Immature natural killer cell (primary cell): Measurements from ENCODE around the gene DOCK2. TPM values are rescaled to one million over a fixed set of nuclear protein-coding genes. Genes with fewer than 3 reads are reported as not detected.
A peak's percentile ranks its signal among the peaks of the same experiment; 100 is the strongest.

Source experiments
- DNase-seq, 3 donors: peaks; one replicate each; pipeline ENCODE4 v3.0.0; 2022; ENCODE audit warnings: mixed read lengths in 1 of 3
- H3K27ac Mint-ChIP-seq, 6 donors: one replicate each; pipeline ENCODE4 v1.8.0; 2020; ENCODE audit warnings: mixed read lengths in 6 of 6, mild to moderate bottlenecking in 5 of 6, inconsistent platforms in 4 of 6, moderate library complexity in 3 of 6
- H3K27me3 Mint-ChIP-seq, 3 donors: one replicate each; pipeline ENCODE4 v1.8.0; 2020 to 2021; ENCODE audit warnings: low read depth in 3 of 3, mild to moderate bottlenecking in 3 of 3, mixed read lengths in 3 of 3, moderate library complexity in 3 of 3, inconsistent platforms in 1 of 3
- H3K36me3 Mint-ChIP-seq, 3 donors: one replicate each; pipeline ENCODE4 v1.8.0; 2020; ENCODE audit warnings: mixed read lengths in 3 of 3, inconsistent platforms in 2 of 3, mild to moderate bottlenecking in 2 of 3
- H3K4me1 Mint-ChIP-seq, 2 donors: one replicate each; pipeline ENCODE4 v1.8.0; 2020; ENCODE audit warnings: inconsistent platforms in 2 of 2, mild to moderate bottlenecking in 2 of 2, mixed read lengths in 2 of 2, moderate library complexity in 1 of 2
- H3K4me3 Mint-ChIP-seq, 5 donors: one replicate each; pipeline ENCODE4 v1.8.0; 2020; ENCODE audit warnings: mild to moderate bottlenecking in 5 of 5, mixed read lengths in 5 of 5, inconsistent platforms in 3 of 5, moderate library complexity in 3 of 5
- H3K9me3 Mint-ChIP-seq, 6 donors: one replicate each; pipeline ENCODE4 v1.8.0; 2020; ENCODE audit warnings: mild to moderate bottlenecking in 6 of 6, mixed read lengths in 6 of 6, inconsistent platforms in 4 of 6, moderate library complexity in 3 of 6
- polyA plus RNA-seq, 3 donors: library from polyadenylated mRNA; unstranded; fragments of 300-500 nt; fragmentation: Illumina TruSeq; gene quantifications; one replicate each; pipeline ENCODE4 v1.2.3, GENCODE V29; 2021

Gene DOCK2
- polyA plus RNA-seq, 3 donors from 2014 or later, result 42.4 to 121 (median 48.9) TPM

GRCh38 chr5:169781420-169782345 is 144.6 kb downstream of the DOCK2 start:
- H3K36me3 Mint-ChIP-seq, result peaks cover 1 to 15% (median 10%) of the 10 kb centered on the region in 3 donors
- peaks cover 0 to 3% (median 0%) of the 10 kb centered on the region in 3 donors for H3K27me3 Mint-ChIP-seq
- H3K9me3 Mint-ChIP-seq, result no peaks in the 10 kb centered on the region
- no peak for DNase-seq
- peaks cover 3 to 18% of the 10 kb centered on the region in 2 donors for H3K4me1 Mint-ChIP-seq
- H3K4me3 Mint-ChIP-seq, result no peak overlapping the region
- peak overlapping the region in 2 of 6 donors; percentile 21 to 35 for H3K27ac Mint-ChIP-seq

- H3K36me3 Mint-ChIP-seq, result peaks cover 12 to 31% (median 14%) of the 10 kb centered on the region in 3 donors
- peaks cover 3 to 17% of the 10 kb centered on the region in 2 donors for H3K4me1 Mint-ChIP-seq
- H3K27ac Mint-ChIP-seq, result no peak overlapping the region
- no peaks in the 10 kb centered on the region for H3K9me3 Mint-ChIP-seq
- H3K27me3 Mint-ChIP-seq, result no peaks in the 10 kb centered on the region
- no peak for DNase-seq
- H3K4me3 Mint-ChIP-seq, result no peak overlapping the region
Measured at GRCh38 chr5:169785771-169786618, 148.9 kb downstream of the DOCK2 start.

GRCh38 chr5:169788168-169788567 is 151.1 kb downstream of the DOCK2 start:
- no peaks in the 10 kb centered on the region for H3K27me3 Mint-ChIP-seq
- peaks cover 13 to 32% (median 15%) of the 10 kb centered on the region in 3 donors for H3K36me3 Mint-ChIP-seq
- DNase-seq, result no peak
- H3K4me1 Mint-ChIP-seq, result peaks cover 5 to 17% of the 10 kb centered on the region in 2 donors
- H3K27ac Mint-ChIP-seq, result peak overlapping the region in 2 of 6 donors; percentile 16 to 36
- no peaks in the 10 kb centered on the region for H3K9me3 Mint-ChIP-seq
- H3K4me3 Mint-ChIP-seq, result no peak overlapping the region

- Mint-ChIP-seq H3K27ac (no peak overlapping the region), H3K9me3 (no peaks in the 10 kb centered on the region), H3K4me1 (peaks cover 3 to 17% of the 10 kb centered on the region in 2 donors), H3K4me3 (no peak overlapping the region), H3K36me3 (peaks cover 12 to 37% (median 23%) of the 10 kb centered on the region in 3 donors), H3K27me3 (peaks cover 0 to 2% (median 2%) of the 10 kb centered on the region in 3 donors)
- DNase-seq, result no peak
Measured at GRCh38 chr5:169789417-169789940, 152.4 kb downstream of the DOCK2 start.

- no peaks in the 10 kb centered on the region for H3K9me3 Mint-ChIP-seq
- no peak for DNase-seq
- no peak overlapping the region for H3K27ac Mint-ChIP-seq
- H3K27me3 Mint-ChIP-seq, result peaks cover 0 to 2% (median 2%) of the 10 kb centered on the region in 3 donors
- H3K4me3 Mint-ChIP-seq, result no peak overlapping the region
- H3K4me1 Mint-ChIP-seq, result peaks cover 9 to 25% of the 10 kb centered on the region in 2 donors
- peaks cover 12 to 41% (median 23%) of the 10 kb centered on the region in 3 donors for H3K36me3 Mint-ChIP-seq
Measured at GRCh38 chr5:169791251-169791650, 154.2 kb downstream of the DOCK2 start.

- no peak overlapping the region for H3K4me3 Mint-ChIP-seq
- peak overlapping the region in 2 of 6 donors; percentile 9 to 55 for H3K27ac Mint-ChIP-seq
- no peaks in the 10 kb centered on the region for H3K9me3 Mint-ChIP-seq
- H3K4me1 Mint-ChIP-seq, result peaks cover 8 to 19% of the 10 kb centered on the region in 2 donors
- peaks cover 0 to 7% (median 2%) of the 10 kb centered on the region in 3 donors for H3K27me3 Mint-ChIP-seq
- DNase-seq, result no peak
- H3K36me3 Mint-ChIP-seq, result peaks cover 15 to 30% (median 18%) of the 10 kb centered on the region in 3 donors
Measured at GRCh38 chr5:169795338-169795737, 158.3 kb downstream of the DOCK2 start.

GRCh38 chr5:169796731-169797130 is 159.7 kb downstream of the DOCK2 start:
- Mint-ChIP-seq H3K4me3 (no peak overlapping the region), H3K4me1 (peaks cover 11 to 28% of the 10 kb centered on the region in 2 donors), H3K9me3 (no peaks in the 10 kb centered on the region), H3K27ac (peak overlapping the region in 4 of 6 donors; percentile 4 to 63 (median 32)), H3K27me3 (peaks cover 0 to 7% (median 2%) of the 10 kb centered on the region in 3 donors), H3K36me3 (peaks cover 15 to 35% (median 21%) of the 10 kb centered on the region in 3 donors)
- DNase-seq, result no peak

- H3K4me3 Mint-ChIP-seq, result no peak overlapping the region
- peaks cover 9 to 30% of the 10 kb centered on the region in 2 donors for H3K4me1 Mint-ChIP-seq
- H3K9me3 Mint-ChIP-seq, result no peaks in the 10 kb centered on the region
- peaks cover 0 to 7% (median 2%) of the 10 kb centered on the region in 3 donors for H3K27me3 Mint-ChIP-seq
- H3K27ac Mint-ChIP-seq, result no peak overlapping the region
- H3K36me3 Mint-ChIP-seq, result peaks cover 15 to 38% (median 21%) of the 10 kb centered on the region in 3 donors
- no peak for DNase-seq
Measured at GRCh38 chr5:169797577-169797976, 160.5 kb downstream of the DOCK2 start.

- no peak overlapping the region for H3K4me3 Mint-ChIP-seq
- no peak for DNase-seq
- peaks cover 0 to 7% (median 2%) of the 10 kb centered on the region in 3 donors for H3K27me3 Mint-ChIP-seq
- peaks cover 14 to 36% (median 22%) of the 10 kb centered on the region in 3 donors for H3K36me3 Mint-ChIP-seq
- no peaks in the 10 kb centered on the region for H3K9me3 Mint-ChIP-seq
- peaks cover 9 to 31% of the 10 kb centered on the region in 2 donors for H3K4me1 Mint-ChIP-seq
- no peak overlapping the region for H3K27ac Mint-ChIP-seq
Measured at GRCh38 chr5:169798438-169798837, 161.4 kb downstream of the DOCK2 start.

- peaks cover 15 to 37% of the 10 kb centered on the region in 2 donors for H3K4me1 Mint-ChIP-seq
- H3K36me3 Mint-ChIP-seq, result peaks cover 14 to 36% (median 21%) of the 10 kb centered on the region in 3 donors
- H3K9me3 Mint-ChIP-seq, result no peaks in the 10 kb centered on the region
- H3K4me3 Mint-ChIP-seq, result no peak overlapping the region
- no peak for DNase-seq
- H3K27ac Mint-ChIP-seq, result peak overlapping the region in 3 of 6 donors; percentile 6 to 48 (median 6)
- peaks cover 0 to 6% (median 0%) of the 10 kb centered on the region in 3 donors for H3K27me3 Mint-ChIP-seq
Measured at GRCh38 chr5:169798906-169799660, 162.0 kb downstream of the DOCK2 start.

- no peak for DNase-seq
- Mint-ChIP-seq H3K9me3 (no peaks in the 10 kb centered on the region), H3K4me3 (no peak overlapping the region), H3K36me3 (peaks cover 22 to 38% (median 29%) of the 10 kb centered on the region in 3 donors), H3K4me1 (peaks cover 24 to 48% of the 10 kb centered on the region in 2 donors), H3K27me3 (peaks cover 0 to 3% (median 0%) of the 10 kb centered on the region in 3 donors), H3K27ac (no peak overlapping the region)
Measured at GRCh38 chr5:169801324-169801777, 164.3 kb downstream of the DOCK2 start.

- Mint-ChIP-seq H3K4me1 (peaks cover 24 to 44% of the 10 kb centered on the region in 2 donors), H3K27me3 (no peaks in the 10 kb centered on the region), H3K36me3 (peaks cover 19 to 33% (median 25%) of the 10 kb centered on the region in 3 donors), H3K27ac (peak overlapping the region in 1 of 6 donors; percentile 5), H3K4me3 (no peak overlapping the region), H3K9me3 (no peaks in the 10 kb centered on the region)
- DNase-seq, result no peak
Measured at GRCh38 chr5:169801781-169802180, 164.7 kb downstream of the DOCK2 start.
